GM12892 (cell line): ENCODE measurements around the gene PRKAR1A.

Experiments
- POLR2A ChIP-seq: IDR thresholded peaks from 2 replicates; pipeline ENCODE4 v1.6.1; 2011; ENCODE audit warnings: low read depth, low read length, control low read depth
- POLR2AphosphoS5 ChIP-seq: IDR thresholded peaks from 2 replicates; pipeline ENCODE4 v1.6.1; 2011; ENCODE audit warnings: low read depth, low read length, control low read depth
- TAF1 ChIP-seq: IDR thresholded peaks from 2 replicates; pipeline ENCODE4 v1.6.1; 2011; ENCODE audit warnings: low read depth, mild to moderate bottlenecking, control low read depth, low read length, borderline replicate concordance

GRCh38 chr17:68463211-68464019 is 48.8 kb upstream of the PRKAR1A start:
- TF ChIP-seq POLR2A (no peak), POLR2AphosphoS5 (no peak), TAF1 (no peak)
